Activated CD4-positive, alpha-beta memory T cell treated with anti-CD3 and anti-CD28 coated beads for 36 hours (primary cell): ENCODE data around the gene CALCB. TPM values are rescaled to one million over a fixed set of nuclear protein-coding genes. Genes with fewer than 3 reads are reported as not detected.

Experiments
- CTCF ChIA-PET: fragments of 350-600 bp; sonication (Branson Sonifier 250); formaldehyde crosslinking; loops from one replicate; lab custom pipeline; 2021; ENCODE audit warnings: antibody characterized with exemption, inconsistent platforms; lab: Charles Lee
- POLR2A ChIA-PET: fragments of 350-600 bp; sonication (Branson Sonifier 250); formaldehyde crosslinking; loops from one replicate; lab custom pipeline; 2021; ENCODE audit warnings: antibody characterized with exemption; lab: Charles Lee
- DNase-seq: peaks from one replicate; pipeline ENCODE4 v3.0.0-alpha.2; 2020
- H3K27ac Mint-ChIP-seq: one replicate; pipeline ENCODE4 v1.8.0; 2021; ENCODE audit warnings: mixed read lengths
- H3K27me3 Mint-ChIP-seq: one replicate; pipeline ENCODE4 v1.8.0; 2021; ENCODE audit warnings: mixed read lengths
- H3K36me3 Mint-ChIP-seq: one replicate; pipeline ENCODE4 v1.8.0; 2021; ENCODE audit warnings: mixed read lengths
- H3K4me1 Mint-ChIP-seq: one replicate; pipeline ENCODE4 v1.8.0; 2021; ENCODE audit warnings: low read depth, mixed read lengths
- H3K4me3 Mint-ChIP-seq: one replicate; pipeline ENCODE4 v1.8.0; 2021; ENCODE audit warnings: mild to moderate bottlenecking, mixed read lengths
- H3K9me3 Mint-ChIP-seq: one replicate; pipeline ENCODE4 v1.8.0; 2021; ENCODE audit warnings: mixed read lengths
- intact Hi-C: fragments of 100-400 bp; cut with micrococcal nuclease; formaldehyde crosslinking; loops from one replicate; pipeline ENCODE4 v1.15.1; 2023
- total RNA-seq, 2 experiments: library from RNA; stranded (reverse); gene quantifications; one replicate each; pipeline ENCODE4 v1.2.3, GENCODE V29; 2021

CALCB gene
- total RNA-seq, 2 experiments from 2014 or later: 2.5 to 2.9 TPM

DNA sequence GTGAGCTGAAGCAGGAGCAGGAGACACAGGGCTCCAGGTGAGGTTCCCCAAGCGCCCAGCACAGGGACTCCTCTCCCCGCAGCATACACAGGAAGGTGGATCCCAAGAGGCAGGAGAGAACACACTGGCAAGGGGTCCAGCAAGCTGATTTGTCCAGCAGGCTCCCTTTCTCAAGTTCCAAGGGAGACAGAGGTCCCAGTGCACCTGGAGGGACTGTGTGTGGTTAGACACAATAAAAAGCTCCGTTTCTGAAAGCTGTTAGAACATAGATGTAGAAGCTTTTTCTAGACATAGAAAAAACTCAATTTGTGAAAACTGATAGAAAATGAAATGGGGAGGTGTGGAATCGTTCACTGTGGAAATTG, 1.8 kb downstream of the CALCB start:
- intact Hi-C loops: loop anchor here (1.0 to 10.0 kb wide), 6 partner anchors 69 to 550 kb away; partner anchors contain the start of genes PDE3B and PSMA1
- H3K27ac Mint-ChIP-seq: no peak overlapping the region
- POLR2A ChIA-PET: no interaction called here
- peaks cover 10% of the 10 kb centered on the region for H3K27me3 Mint-ChIP-seq
- H3K9me3 Mint-ChIP-seq: peaks cover under 1% of the 10 kb centered on the region
- H3K4me3 Mint-ChIP-seq: no peak overlapping the region
- H3K4me1 Mint-ChIP-seq: peaks cover 17% of the 10 kb centered on the region
- no peaks in the 10 kb centered on the region for H3K36me3 Mint-ChIP-seq
- no peak for DNase-seq
- CTCF ChIA-PET: interaction anchor here (0.6 to 8.1 kb wide), 29 partner anchors 8 to 528 kb away, joined by 3 to 206 read pairs (median 4); no protein-coding TSS in a partner anchor

DNA sequence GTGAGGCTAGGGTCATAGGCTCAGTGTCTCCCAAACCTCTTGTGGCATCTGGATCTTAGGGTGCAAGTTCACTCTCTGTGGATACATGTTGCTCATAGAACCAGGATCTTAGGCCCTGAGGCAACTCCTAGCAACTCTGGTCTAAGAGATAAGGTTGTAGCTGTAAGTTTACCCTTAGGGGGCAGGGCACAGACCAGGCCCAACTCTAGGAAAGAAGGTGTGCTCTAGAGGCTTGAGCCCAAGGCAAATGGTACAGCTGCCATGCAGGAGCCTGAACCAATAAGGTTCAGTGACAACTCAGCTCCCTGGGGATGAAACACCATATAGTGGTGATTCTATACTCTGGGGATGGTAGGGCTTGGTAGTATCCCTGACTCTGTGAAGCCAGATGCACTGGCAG, 17.8 kb downstream of the CALCB start:
- no peak for DNase-seq
- no peak overlapping the region for H3K4me3 Mint-ChIP-seq
- H3K27me3 Mint-ChIP-seq: peaks cover 8% of the 10 kb centered on the region
- POLR2A ChIA-PET: no interaction called here
- CTCF ChIA-PET: interaction anchor here (1.1 to 2.2 kb wide), 4 partner anchors 9 to 117 kb away, joined by 3 to 8 read pairs (median 6); no protein-coding TSS in a partner anchor
- H3K9me3 Mint-ChIP-seq: peaks cover 8% of the 10 kb centered on the region
- intact Hi-C loops: no loop called here
- H3K27ac Mint-ChIP-seq: no peak overlapping the region
- H3K36me3 Mint-ChIP-seq: no peaks in the 10 kb centered on the region
- H3K4me1 Mint-ChIP-seq: no peaks in the 10 kb centered on the region

DNA sequence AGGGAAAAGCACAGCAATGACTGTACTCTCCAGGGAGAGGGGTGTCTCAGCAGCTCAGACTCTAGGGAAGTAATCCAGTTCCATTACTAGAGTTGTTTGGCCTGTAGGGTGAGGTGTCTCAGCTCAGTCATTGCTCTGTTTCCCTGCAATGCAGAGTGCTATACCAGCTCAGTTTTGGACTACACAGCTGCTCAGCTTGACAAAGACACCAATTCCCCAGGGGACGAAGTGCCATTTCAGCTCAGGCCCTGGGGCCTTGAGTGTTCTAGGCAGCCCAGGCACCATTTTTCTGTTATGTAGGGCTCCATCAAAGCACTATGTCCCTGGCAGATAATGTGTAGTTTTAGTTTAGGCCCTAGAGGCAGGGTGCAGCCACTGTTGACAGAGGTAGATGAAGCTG, 18.2 kb downstream of the CALCB start:
- no peaks in the 10 kb centered on the region for H3K4me1 Mint-ChIP-seq
- no peak overlapping the region for H3K4me3 Mint-ChIP-seq
- CTCF ChIA-PET: interaction anchor here (1.1 to 2.2 kb wide), 4 partner anchors 8 to 117 kb away, joined by 3 to 8 read pairs (median 6); no protein-coding TSS in a partner anchor
- peaks cover 8% of the 10 kb centered on the region for H3K27me3 Mint-ChIP-seq
- POLR2A ChIA-PET: no interaction called here
- DNase-seq: no peak
- no peak overlapping the region for H3K27ac Mint-ChIP-seq
- no peaks in the 10 kb centered on the region for H3K36me3 Mint-ChIP-seq
- peaks cover 8% of the 10 kb centered on the region for H3K9me3 Mint-ChIP-seq
- intact Hi-C loops: no loop called here

DNA sequence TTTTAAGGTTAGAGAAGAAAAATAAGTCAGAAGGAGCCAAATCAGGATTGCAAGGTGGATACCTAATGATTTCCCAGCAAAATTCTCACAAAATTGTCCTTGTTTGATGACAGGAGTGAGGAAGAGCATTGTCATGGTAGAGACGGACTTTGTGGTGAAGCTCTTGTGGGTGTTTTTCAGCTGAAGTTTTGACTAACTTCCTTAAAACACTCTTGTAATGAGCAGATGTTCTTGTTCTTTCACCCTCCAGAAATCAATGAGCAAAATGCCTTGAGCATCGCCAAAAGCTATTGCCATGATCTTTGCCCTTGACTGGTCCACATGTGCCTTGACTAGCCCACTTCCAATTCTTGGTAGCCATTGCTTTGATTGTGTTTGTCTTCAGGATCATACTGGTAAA, 20.0 kb downstream of the CALCB start:
- Mint-ChIP-seq H3K36me3 (no peaks in the 10 kb centered on the region), H3K9me3 (no peaks in the 10 kb centered on the region), H3K4me1 (no peaks in the 10 kb centered on the region), H3K27ac (no peak overlapping the region), H3K4me3 (no peak overlapping the region), H3K27me3 (peaks cover 15% of the 10 kb centered on the region)
- ChIA-PET POLR2A (no interaction called here), CTCF (interaction anchor here (1.0 kb wide), 1 partner anchor 122 kb away, joined by 3 read pairs; no protein-coding TSS in a partner anchor)
- intact Hi-C loops: no loop called here
- no peak for DNase-seq

DNA sequence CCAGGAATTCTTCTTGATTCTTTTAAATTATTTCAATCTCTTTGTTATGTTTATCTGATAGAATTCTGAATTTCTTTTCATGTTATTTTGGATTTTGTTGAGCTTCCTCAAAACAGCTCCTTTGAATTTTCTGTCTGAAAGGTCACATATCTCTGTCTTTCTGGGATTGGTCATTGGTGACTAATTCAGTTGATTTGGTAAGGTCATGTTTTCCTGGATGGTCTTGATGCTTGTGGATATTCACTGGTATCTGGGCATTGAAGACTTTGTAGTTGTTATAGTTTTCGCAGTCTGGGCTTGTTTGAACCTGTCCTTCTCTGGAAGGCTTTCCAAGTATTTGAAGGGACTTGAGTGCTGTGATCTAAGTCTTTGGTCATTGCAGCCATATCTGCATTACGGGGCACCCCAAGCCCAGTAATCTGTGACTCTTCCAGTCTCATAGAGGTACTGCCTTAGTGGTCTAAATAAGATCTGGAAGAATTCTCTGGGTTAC, 22.4 kb downstream of the CALCB start:
- Mint-ChIP-seq H3K4me1 (no peaks in the 10 kb centered on the region), H3K4me3 (no peak overlapping the region), H3K9me3 (no peaks in the 10 kb centered on the region), H3K27me3 (peaks cover 20% of the 10 kb centered on the region), H3K27ac (no peak overlapping the region), H3K36me3 (no peaks in the 10 kb centered on the region)
- DNase-seq: no peak
- ChIA-PET CTCF (interaction anchor here (0.7 kb wide), 1 partner anchor 122 kb away, joined by 5 read pairs; no protein-coding TSS in a partner anchor), POLR2A (no interaction called here)
- intact Hi-C loops: no loop called here

DNA sequence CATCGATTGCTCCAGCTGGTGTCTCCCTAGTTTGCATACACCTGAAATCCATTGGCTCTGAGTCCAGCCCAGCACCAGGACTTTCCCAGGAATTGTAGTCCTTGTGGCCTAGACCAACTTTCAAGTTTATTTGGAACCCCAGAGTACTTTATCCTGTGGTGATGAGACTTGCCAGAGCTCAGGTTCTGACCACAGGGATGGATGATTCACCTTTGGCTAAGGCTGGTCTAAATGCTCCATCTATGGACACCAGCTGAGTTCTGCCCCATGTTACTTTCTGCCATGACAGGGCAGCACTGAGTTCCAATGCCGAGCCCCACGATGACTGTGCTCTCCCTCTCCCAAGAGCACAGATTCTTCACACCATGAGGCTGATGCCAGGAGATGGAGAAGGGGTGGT, 24.0 kb downstream of the CALCB start:
- no peak overlapping the region for H3K4me3 Mint-ChIP-seq
- no peaks in the 10 kb centered on the region for H3K36me3 Mint-ChIP-seq
- intact Hi-C loops: no loop called here
- H3K27me3 Mint-ChIP-seq: peaks cover 18% of the 10 kb centered on the region
- no peak for DNase-seq
- H3K27ac Mint-ChIP-seq: no peak overlapping the region
- no peaks in the 10 kb centered on the region for H3K4me1 Mint-ChIP-seq
- CTCF ChIA-PET: interaction anchor here (0.8 kb wide), 1 partner anchor 189 kb away, joined by 3 read pairs; no protein-coding TSS in a partner anchor
- POLR2A ChIA-PET: no interaction called here
- H3K9me3 Mint-ChIP-seq: no peaks in the 10 kb centered on the region

DNA sequence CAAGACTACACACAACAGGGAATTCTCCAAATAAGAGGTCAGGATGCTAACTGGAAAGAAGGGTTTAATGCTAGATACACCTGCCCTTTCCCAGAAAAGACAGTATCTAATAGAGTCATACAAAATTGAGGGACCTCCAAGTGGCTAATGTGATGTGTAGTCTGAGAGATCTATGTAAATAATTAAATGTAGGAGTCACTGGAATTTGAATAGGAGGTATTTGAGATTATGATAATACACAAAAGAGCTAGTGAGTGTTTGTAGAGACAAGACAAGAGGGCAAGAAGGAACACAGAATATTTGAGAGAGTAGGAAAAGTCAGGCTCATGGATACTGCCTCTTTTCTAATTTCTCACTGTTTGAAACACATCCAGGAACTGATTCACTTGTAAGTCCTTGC, 25.9 kb downstream of the CALCB start:
- ChIA-PET CTCF (interaction anchor here (1.2 to 5.9 kb wide), 11 partner anchors 8 to 191 kb away, joined by 3 to 86 read pairs (median 7); no protein-coding TSS in a partner anchor), POLR2A (no interaction called here)
- Mint-ChIP-seq H3K4me1 (no peaks in the 10 kb centered on the region), H3K27me3 (peaks cover 18% of the 10 kb centered on the region), H3K9me3 (no peaks in the 10 kb centered on the region), H3K36me3 (no peaks in the 10 kb centered on the region), H3K4me3 (no peak overlapping the region), H3K27ac (no peak overlapping the region)
- intact Hi-C loops: no loop called here
- DNase-seq: no peak

DNA sequence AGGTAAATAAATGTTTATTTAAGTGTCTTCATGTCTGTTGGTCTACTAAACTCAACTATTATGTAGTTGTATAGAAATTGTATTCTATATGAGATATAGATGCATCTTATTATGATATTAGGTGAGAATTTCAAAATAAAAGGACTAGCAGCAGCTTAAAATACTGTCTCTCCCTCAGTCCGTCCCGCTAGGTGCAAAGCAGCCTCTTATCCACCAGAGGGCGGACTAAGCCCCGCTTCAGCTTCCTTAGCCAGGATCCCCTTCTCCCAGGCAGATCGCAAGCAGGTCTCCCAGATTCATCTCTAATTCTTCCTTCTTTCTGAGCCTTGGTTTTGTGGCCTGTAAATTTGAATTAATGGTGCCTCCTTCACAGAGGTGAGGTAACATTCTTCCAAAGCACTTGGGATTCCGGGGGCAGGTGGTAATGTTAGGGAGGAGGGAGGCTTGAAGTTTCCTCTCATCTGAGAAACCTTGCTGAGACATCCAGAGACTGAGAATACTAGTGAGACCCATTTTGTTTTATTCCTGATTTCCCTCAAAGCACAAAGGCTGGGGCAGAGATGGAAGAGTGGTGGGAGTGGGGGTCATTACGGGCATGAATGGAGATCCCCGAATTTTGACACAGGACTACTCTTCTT, 27.8 kb downstream of the CALCB start:
- ChIA-PET CTCF (interaction anchor here (0.6 to 5.9 kb wide), 25 partner anchors 10 to 1513 kb away, joined by 3 to 86 read pairs (median 4); partner anchors contain the start of gene INSC), POLR2A (no interaction called here)
- Mint-ChIP-seq H3K27me3 (peaks cover 14% of the 10 kb centered on the region), H3K36me3 (no peaks in the 10 kb centered on the region), H3K9me3 (no peaks in the 10 kb centered on the region), H3K27ac (no peak overlapping the region), H3K4me3 (no peak overlapping the region), H3K4me1 (no peaks in the 10 kb centered on the region)
- intact Hi-C loops: loop anchor here (1.0 to 2.0 kb wide), 2 partner anchors 58 to 107 kb away; no protein-coding TSS in a partner anchor
- DNase-seq: peak; percentile 66

DNA sequence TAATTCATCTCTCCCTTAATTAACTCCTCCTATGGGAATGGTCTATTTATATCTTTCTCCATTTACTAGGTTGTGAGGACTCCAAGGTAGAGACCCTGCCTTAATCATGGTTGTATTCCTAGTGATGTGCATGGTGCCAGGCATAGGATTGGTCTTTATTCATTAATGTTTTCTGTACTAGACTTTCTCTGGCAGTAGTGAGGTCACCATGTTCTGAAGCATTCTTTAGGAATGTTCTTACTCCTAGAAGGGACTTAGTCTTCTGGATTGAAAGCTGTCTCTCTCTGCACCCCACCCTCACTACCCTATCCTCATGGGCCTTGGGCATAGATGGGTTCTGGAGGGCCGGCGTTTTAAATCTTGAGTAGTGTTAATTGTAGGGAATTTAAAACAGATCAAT, 30.8 kb downstream of the CALCB start:
- ChIA-PET POLR2A (no interaction called here), CTCF (interaction anchor here (2.0 kb wide), 1 partner anchor 104 kb away, joined by 7 read pairs; no protein-coding TSS in a partner anchor)
- intact Hi-C loops: no loop called here

DNA sequence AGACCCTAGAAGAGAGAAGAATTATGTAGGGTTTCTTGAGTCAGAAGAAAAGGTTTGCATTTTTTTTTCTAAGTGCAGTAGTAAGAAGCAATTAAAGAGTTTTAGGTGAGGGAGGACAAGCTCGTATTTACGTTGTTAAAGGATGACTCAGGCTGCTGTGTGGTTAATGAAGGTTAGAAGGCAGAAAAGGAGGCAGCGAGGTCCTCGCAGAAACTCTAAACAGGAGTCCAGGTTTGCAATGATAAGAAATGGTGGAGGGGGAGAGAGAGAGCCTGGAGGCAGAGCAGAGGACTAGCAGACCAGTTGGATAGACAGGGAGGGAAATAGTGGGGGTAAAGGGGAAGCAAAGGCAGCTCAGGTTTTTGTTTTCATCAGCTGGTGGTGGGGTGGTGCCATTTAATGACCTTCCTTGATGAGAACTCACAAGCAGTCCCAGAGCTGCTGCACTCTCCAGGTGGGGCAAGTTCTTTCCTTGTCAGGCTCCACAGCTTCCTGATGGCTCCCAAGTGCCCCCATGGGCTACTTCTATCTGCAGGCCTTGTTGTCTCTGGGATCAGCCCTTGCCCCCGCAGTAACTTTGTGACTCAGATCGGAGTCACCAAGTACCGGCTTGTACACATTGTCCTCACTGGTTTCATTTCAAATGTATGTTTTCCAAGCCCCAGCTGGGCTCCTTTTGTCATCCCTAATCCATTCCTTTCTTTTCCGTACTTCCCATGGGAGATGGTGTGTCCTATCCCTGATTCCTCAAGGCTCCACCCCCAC, 33.0 kb downstream of the CALCB start:
- DNase-seq: no peak
- Mint-ChIP-seq H3K27me3 (peaks cover 2% of the 10 kb centered on the region), H3K4me1 (no peaks in the 10 kb centered on the region), H3K9me3 (no peaks in the 10 kb centered on the region), H3K36me3 (no peaks in the 10 kb centered on the region), H3K4me3 (no peak overlapping the region), H3K27ac (no peak overlapping the region)
- ChIA-PET POLR2A (no interaction called here), CTCF (interaction anchor here (2.0 kb wide), 1 partner anchor 101 kb away, joined by 7 read pairs; no protein-coding TSS in a partner anchor)
- intact Hi-C loops: no loop called here

More for the DNA sequence above, 30.8 kb downstream of the CALCB start:
- H3K36me3 Mint-ChIP-seq: no peaks in the 10 kb centered on the region
- peaks cover 2% of the 10 kb centered on the region for H3K27me3 Mint-ChIP-seq
- H3K4me3 Mint-ChIP-seq: no peak overlapping the region
- H3K4me1 Mint-ChIP-seq: no peaks in the 10 kb centered on the region
- no peak for DNase-seq
- H3K9me3 Mint-ChIP-seq: no peaks in the 10 kb centered on the region
- no peak overlapping the region for H3K27ac Mint-ChIP-seq

DNA sequence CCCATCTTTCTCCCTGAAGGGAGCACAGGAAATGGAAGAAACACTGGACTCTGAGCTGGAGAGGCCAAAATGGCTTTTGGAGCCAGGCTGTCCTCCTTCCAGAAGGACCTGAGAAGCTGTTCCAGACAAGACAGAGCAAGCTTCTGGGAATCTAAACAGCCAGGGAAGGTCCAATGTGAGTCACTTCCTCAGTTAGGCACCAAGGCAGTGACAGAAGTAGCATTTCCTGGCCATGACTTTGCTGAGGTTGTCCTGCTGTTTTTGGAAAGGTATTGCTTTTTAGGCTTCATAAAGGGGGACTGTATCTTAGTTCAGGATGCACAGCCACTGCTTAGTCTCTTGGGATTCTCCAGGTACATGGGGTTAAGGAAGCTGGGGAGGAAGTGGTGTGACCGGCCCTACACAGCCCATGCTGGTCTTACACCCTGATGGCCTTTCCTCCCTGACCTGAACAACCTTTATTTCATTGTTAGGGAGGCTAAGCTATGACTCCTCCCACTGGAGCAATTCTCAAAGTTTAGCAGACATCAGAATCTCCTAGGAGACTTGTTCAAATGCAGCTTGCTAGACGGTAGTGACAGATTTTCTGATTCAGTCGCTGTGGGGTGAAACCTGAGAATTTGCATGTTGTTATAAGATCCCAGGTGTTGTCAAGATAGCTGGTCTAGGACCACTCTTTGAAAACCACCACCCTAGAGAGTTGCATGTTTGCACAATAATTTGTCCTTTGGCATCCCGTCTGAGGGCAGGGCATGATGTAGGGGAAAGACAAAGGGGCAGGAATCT, 34.5 kb downstream of the CALCB start:
- H3K4me1 Mint-ChIP-seq: no peaks in the 10 kb centered on the region

More for the DNA sequence above, 34.5 kb downstream of the CALCB start:
- intact Hi-C loops: no loop called here
- Mint-ChIP-seq H3K9me3 (no peaks in the 10 kb centered on the region), H3K27me3 (peaks cover 2% of the 10 kb centered on the region), H3K4me3 (no peak overlapping the region), H3K36me3 (no peaks in the 10 kb centered on the region), H3K27ac (no peak overlapping the region)
- no peak for DNase-seq
- ChIA-PET POLR2A (no interaction called here), CTCF (interaction anchor here (1.1 kb wide), 1 partner anchor 8 kb away, joined by 3 read pairs; no protein-coding TSS in a partner anchor)
